Testis (tissue), 3 donors: ENCODE data around the gene RALGPS2. TPM values are rescaled to one million over a fixed set of nuclear protein-coding genes. Genes with fewer than 3 reads are reported as not detected.
"Not testable (repeated sequence)": the region's sequence is repeated elsewhere in the genome, so short reads cannot be mapped to it uniquely, and the experiment has no call there.

Experiments used
- DNase-seq: peaks from one replicate; pipeline ENCODE4 v3.0.0-alpha.2; 2019
- H3K27ac ChIP-seq, 2 donors: fragments of 200-600 bp; sonication (generic); one replicate each; pipeline ENCODE4 v1.5.1; 2019
- H3K27me3 ChIP-seq: fragments of 200-600 bp; sonication (generic); one replicate; pipeline ENCODE4 v1.5.1; 2019
- H3K36me3 ChIP-seq: fragments of 200-600 bp; sonication (generic); one replicate; pipeline ENCODE4 v1.5.1; 2017; ENCODE audit warnings: low read depth; ENCODE audit errors: missing control alignments
- H3K4me1 ChIP-seq: fragments of 200-600 bp; sonication (generic); one replicate; pipeline ENCODE4 v1.5.1; 2019
- H3K4me3 ChIP-seq, 2 donors: fragments of 200-600 bp; sonication (generic); one replicate each; pipeline ENCODE4 v1.5.1; 2017 to 2019
- H3K9me3 ChIP-seq: fragments of 200-600 bp; sonication (generic); one replicate; pipeline ENCODE4 v1.5.1; 2017
- CTCF ChIP-seq, 3 experiments: fragments of 450-650 bp in 2 of 3; fragments of 200-600 bp in 1 of 3; sonication (generic) in 1 of 3; IDR thresholded peaks; one replicate each; pipeline ENCODE4 v1.5.1; 2016 to 2019; ENCODE audit warnings: antibody characterized with exemption in 3 of 3, mild to moderate bottlenecking in 2 of 3, moderate library complexity in 1 of 3
- POLR2A ChIP-seq: fragments of 450-650 bp; IDR thresholded peaks from one replicate; pipeline ENCODE4 v1.6.1; 2017; ENCODE audit warnings: antibody characterized with exemption, mild to moderate bottlenecking, moderate library complexity
- WGBS, 2 donors: methylation state at CpG; one replicate each; pipeline ENCODE4 v1.1.5; 2018; 5-methylcytosine and 5-hydroxymethylcytosine counted together
- intact Hi-C: fragments of 100-400 bp; cut with DNase I; formaldehyde crosslinking; loops from one replicate; pipeline ENCODE4 v1.15.1; 2023; ENCODE audit warnings: low total_unique reads
- polyA plus RNA-seq: library from polyadenylated mRNA; stranded (reverse); fragments of 350-450 nt; fragmentation: Illumina TruSeq; extraction: RNeasy Lipid Tissue Mini Kit (QIAGEN cat#74804); gene quantifications from one replicate; pipeline ENCODE4 v1.2.3, GENCODE V29; 2014; ENCODE audit warnings: low read depth, low replicate concordance; ENCODE audit not compliant: insufficient read depth
- total RNA-seq, 2 donors: library from RNA; depleted of rRNA; stranded (reverse); fragments of >200 nt; gene quantifications; one replicate each; pipeline ENCODE4 v1.2.3, GENCODE V29; 2016

Gene RALGPS2
- total and polyA plus RNA-seq, 3 donors from 2014 or later, result 56.3 to 224 (median 78.6) TPM

- DNase-seq, result no peak
- TF ChIP-seq POLR2A (no peak), CTCF (IDR thresholded peaks at IDR 0.05) (no peak)
- Histone ChIP-seq H3K27ac (no peak overlapping the region), H3K9me3 (no peaks in the 10 kb centered on the region), H3K36me3 (no peaks in the 10 kb centered on the region), H3K4me3 (no peak overlapping the region), H3K4me1 (no peaks in the 10 kb centered on the region), H3K27me3 (no peaks in the 10 kb centered on the region)
- intact Hi-C loops, result no loop called here
- WGBS, 2 donors, result 64 to 69% methylated on average over 3 of the region's 3 CpGs
These were observed 119.4 kb downstream of the RALGPS2 start for GRCh38 chr1:178844436-178844835.

DNA sequence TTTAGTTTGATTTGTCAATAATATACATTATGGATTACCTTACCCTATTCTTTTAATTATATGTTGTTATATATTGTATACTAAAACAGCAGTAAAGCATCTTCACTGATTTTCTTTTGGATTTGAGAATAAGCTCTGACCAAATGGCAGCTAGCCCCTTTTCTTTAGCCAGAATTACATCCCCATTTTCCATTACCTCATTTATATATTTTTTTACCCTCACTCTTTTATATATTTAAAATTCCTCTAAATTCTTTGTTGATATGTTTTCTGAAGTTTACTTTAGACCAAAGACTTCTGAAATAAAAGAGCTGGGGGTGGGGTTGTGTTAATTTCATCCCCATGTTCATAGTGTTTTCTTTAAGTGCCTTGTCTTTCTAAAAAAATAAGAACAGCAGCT is 121.3 kb downstream of the RALGPS2 start:
- H3K4me3 ChIP-seq, result no peak overlapping the region
- H3K36me3 ChIP-seq, result no peaks in the 10 kb centered on the region
- TF ChIP-seq CTCF (IDR thresholded peaks at IDR 0.05), result no peak
- TF ChIP-seq POLR2A, result no peak
- DNase-seq, result no peak
- no peaks in the 10 kb centered on the region for H3K9me3 ChIP-seq
- intact Hi-C loops, result no loop called here
- H3K4me1 ChIP-seq, result no peaks in the 10 kb centered on the region
- H3K27me3 ChIP-seq, result no peaks in the 10 kb centered on the region
- no peak overlapping the region for H3K27ac ChIP-seq

DNA sequence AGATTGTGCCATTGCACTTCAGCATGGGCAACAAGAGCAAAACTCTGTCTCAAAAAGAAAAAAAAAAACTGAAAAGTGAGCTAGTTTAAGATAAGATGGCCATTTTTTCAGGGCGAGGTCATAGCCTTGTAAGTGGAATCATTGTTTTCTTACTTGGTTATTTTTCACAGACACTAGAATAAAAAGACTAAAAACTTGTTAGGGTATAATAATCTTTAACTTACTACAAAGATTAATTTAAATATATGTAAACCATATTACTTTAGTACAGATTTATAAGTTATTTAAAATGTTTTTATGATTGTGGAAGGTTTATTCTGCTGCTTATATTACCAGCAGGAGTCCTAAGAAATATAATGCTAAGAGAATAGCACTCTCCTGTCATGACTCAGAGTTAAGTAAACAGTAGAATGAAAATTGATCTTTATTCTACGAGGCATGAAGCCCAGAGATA is 122.4 kb downstream of the RALGPS2 start:
- TF ChIP-seq CTCF (IDR thresholded peaks at IDR 0.05) (no peak), POLR2A (no peak)
- no peaks in the 10 kb centered on the region for H3K9me3 ChIP-seq
- H3K27ac ChIP-seq, result no peak overlapping the region
- no peak overlapping the region for H3K4me3 ChIP-seq
- no peaks in the 10 kb centered on the region for H3K4me1 ChIP-seq
- no peaks in the 10 kb centered on the region for H3K36me3 ChIP-seq
- WGBS, 2 donors, result 60 to 72% methylated on average over 2 of the region's 2 CpGs
- DNase-seq, result no peak
- no peaks in the 10 kb centered on the region for H3K27me3 ChIP-seq
- intact Hi-C loops, result no loop called here

- H3K4me1 ChIP-seq, H3K36me3 ChIP-seq, H3K9me3 ChIP-seq, H3K27me3 ChIP-seq, H3K4me3 ChIP-seq, intact Hi-C loops, H3K27ac ChIP-seq, DNase-seq: not testable (repeated sequence)
- 91 to 92% methylated on average over 1 of the region's 1 CpG for WGBS, 2 donors
These were observed 122.9 kb downstream of the RALGPS2 start for GRCh38 chr1:178847919-178848318.

DNA sequence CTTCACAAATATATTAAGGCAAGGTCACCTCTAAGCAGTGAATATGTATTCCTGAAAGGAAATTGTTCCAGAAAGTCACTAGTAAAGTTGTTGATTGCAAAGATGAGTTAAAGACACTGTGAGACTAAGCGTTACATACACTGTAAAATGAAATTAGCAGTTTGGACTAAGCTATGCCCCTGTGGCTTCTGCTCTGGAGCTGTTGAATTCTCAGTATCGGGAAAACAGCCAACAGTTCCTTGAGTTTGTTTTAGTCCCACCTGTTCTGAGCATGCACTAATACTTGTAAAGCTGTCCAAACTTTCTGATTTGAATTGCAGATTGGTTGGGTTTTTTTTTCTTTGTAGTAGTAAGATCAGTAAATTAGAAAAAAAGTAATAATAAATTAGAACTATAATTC is 124.9 kb downstream of the RALGPS2 start:
- Histone ChIP-seq H3K27ac (no peak overlapping the region), H3K4me3 (no peak overlapping the region), H3K36me3 (no peaks in the 10 kb centered on the region), H3K4me1 (no peaks in the 10 kb centered on the region), H3K9me3 (no peaks in the 10 kb centered on the region), H3K27me3 (no peaks in the 10 kb centered on the region)
- intact Hi-C loops, result no loop called here
- DNase-seq, result no peak
- TF ChIP-seq CTCF (IDR thresholded peaks at IDR 0.05) (no peak), POLR2A (no peak)
- 54 to 59% methylated on average over 2 of the region's 2 CpGs for WGBS, 2 donors
